C4-2B (cell line): ENCODE results near the gene GABRG3.

Experiments used
- CTCF ChIP-seq: fragments of 450-650 bp; conservative IDR thresholded peaks from 2 replicates; pipeline ENCODE4 v1.5.1; 2017; ENCODE audit warnings: mild to moderate bottlenecking
- ZFX ChIP-seq: fragments of 450-650 bp; IDR thresholded peaks from 2 replicates; pipeline ENCODE4 v1.6.1; 2017

DNA sequence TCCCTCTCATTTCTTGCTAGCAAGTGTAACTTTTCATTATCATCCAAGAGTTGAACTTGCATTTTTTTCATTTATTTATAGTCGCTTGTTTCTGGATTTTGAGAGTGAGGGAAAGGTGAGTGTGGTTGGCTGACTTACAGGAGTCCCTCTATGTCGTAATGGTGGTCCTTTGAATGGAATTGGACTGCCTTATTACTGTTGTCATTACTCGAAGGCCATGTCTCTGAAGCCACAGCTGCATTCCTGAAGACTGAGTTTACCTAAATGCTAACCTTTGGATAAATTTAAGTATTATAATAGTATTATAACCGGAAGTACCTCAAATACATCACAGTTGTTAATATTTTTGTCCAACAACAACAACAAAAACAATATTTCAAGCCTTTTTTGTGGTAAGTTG lies 488.9 kb downstream of the GABRG3 start:
- TF ChIP-seq CTCF (no peak), ZFX (no peak)
